ENCODE measurements around the gene IGSF8. TPM values are rescaled to one million over a fixed set of nuclear protein-coding genes. Genes with fewer than 3 reads are reported as not detected.
A peak's percentile ranks its signal among the peaks of the same experiment; 100 is the strongest.

Gene IGSF8
- total and polyA plus RNA-seq, 7 donors: 4.8 to 34.9 (median 11.3) TPM

DNA sequence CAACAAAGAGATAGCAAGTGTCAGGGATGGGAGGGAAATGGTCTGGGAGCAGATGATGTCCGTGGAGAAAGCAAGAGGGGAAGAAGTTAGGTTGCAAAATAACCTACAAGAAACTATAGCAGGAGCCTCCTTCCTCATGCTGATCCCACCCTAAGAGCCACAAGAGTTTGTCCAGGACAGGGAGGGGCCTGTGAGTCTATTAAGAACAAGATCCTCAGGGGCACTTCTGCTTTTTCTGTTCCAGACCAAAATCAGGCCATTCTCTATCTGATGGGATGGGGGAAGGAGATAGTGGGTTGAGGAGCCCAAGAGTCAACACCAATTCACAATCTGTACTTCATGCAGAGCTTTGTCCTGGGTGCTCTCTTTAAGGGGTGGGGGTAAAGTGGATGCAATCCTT lies 45.3 kb upstream of the IGSF8 start:
- Histone ChIP-seq H3K9me3 (no peaks in the 10 kb centered on the region), H3K27me3 (no peaks in the 10 kb centered on the region), H3K36me3 (peaks cover 8 to 47% (median 10%) of the 10 kb centered on the region in 4 donors), H3K4me3 (no peak overlapping the region), H3K27ac (no peak overlapping the region), H3K4me1 (no peaks in the 10 kb centered on the region)
- intact Hi-C loops (cut with DNase I): no loop called here
- 24 to 36% methylated on average over 1 of the region's 1 CpG for WGBS, 2 donors
- no peak for DNase-seq
- TF ChIP-seq, protein P1, sequence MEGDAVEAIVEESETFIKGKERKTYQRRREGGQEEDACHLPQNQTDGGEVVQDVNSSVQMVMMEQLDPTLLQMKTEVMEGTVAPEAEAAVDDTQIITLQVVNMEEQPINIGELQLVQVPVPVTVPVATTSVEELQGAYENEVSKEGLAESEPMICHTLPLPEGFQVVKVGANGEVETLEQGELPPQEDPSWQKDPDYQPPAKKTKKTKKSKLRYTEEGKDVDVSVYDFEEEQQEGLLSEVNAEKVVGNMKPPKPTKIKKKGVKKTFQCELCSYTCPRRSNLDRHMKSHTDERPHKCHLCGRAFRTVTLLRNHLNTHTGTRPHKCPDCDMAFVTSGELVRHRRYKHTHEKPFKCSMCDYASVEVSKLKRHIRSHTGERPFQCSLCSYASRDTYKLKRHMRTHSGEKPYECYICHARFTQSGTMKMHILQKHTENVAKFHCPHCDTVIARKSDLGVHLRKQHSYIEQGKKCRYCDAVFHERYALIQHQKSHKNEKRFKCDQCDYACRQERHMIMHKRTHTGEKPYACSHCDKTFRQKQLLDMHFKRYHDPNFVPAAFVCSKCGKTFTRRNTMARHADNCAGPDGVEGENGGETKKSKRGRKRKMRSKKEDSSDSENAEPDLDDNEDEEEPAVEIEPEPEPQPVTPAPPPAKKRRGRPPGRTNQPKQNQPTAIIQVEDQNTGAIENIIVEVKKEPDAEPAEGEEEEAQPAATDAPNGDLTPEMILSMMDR (IDR thresholded peaks at IDR 0.05): no peak
- TF ChIP-seq POLR2AphosphoS5 (IDR thresholded peaks at IDR 0.05) (no peak), POLR2A (IDR thresholded peaks at IDR 0.05) (no peak), EP300 (IDR thresholded peaks at IDR 0.05) (no peak)

DNA sequence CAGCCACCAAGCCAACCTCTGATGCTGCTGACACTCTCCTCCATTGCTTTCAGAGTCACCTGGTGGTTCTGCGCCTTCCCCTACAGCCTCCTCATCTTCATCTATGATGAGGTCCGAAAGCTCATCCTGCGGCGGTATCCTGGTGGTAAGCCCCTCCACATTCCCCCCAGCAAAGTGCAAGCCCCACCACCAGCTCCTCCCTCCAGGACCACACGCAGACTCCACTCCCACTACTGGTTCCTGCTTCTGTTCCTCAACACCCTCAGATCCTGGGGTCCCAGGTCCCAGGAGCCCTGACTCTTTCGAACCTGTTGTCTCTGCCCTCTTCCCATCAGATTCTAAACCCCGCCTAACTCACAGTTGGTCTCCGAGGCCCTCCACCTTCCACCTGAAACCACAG lies 41.4 kb upstream of the IGSF8 start:
- Histone ChIP-seq H3K9me3 (no peaks in the 10 kb centered on the region), H3K36me3 (peaks cover 17 to 84% (median 25%) of the 10 kb centered on the region in 4 donors), H3K4me1 (peaks cover 0 to 13% (median 3%) of the 10 kb centered on the region in 4 donors), H3K4me3 (no peak overlapping the region), H3K27me3 (no peaks in the 10 kb centered on the region), H3K27ac (no peak overlapping the region)
- 96% methylated on average over 8 of the region's 8 CpGs for WGBS, 2 donors
- TF ChIP-seq POLR2AphosphoS5 (IDR thresholded peaks at IDR 0.05): no peak
- TF ChIP-seq, protein P1 (IDR thresholded peaks at IDR 0.05): no peak
- TF ChIP-seq POLR2A (IDR thresholded peaks at IDR 0.05): no peak
- no peak for TF ChIP-seq EP300 (IDR thresholded peaks at IDR 0.05)
- DNase-seq: no peak
- intact Hi-C loops (cut with DNase I): no loop called here

DNA sequence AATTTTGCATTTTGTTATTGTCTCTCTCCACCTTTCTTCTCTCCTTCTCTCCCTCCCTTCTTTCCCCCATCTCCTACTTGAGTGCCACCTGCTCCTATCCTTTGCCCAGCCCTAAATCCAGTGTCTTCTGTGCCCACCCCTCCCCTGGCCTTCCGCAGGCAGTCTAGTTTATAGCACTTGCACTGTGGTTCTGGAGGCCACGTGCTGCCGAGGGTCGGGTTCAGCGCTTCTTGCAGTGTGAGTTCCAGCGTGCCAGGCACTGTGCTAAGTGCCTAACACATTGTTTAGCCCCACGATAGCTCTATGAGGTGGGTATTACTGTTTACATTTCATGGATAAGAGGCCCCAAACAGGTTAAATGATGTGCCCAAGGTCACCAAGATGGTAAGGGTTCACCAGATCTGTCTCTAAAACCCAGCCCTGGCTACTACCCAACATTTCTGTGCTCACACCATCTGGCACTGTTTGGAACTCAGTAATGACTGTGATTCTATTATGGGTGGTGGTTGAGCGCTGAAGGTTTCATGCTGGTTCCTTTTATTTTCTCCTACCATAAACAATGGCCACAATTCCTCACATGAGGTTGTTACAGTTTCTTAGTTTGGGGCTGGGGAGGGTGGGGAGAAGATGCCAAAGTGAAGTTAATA lies 38.9 kb upstream of the IGSF8 start:
- no peak for DNase-seq
- Histone ChIP-seq H3K9me3 (no peaks in the 10 kb centered on the region), H3K4me1 (peaks cover 0 to 16% (median 4%) of the 10 kb centered on the region in 4 donors), H3K36me3 (peaks cover 17 to 96% (median 25%) of the 10 kb centered on the region in 4 donors), H3K27me3 (no peaks in the 10 kb centered on the region), H3K27ac (peak overlapping the region; percentile 30 to 62 (median 46)), H3K4me3 (no peak overlapping the region)
- WGBS, 2 donors: 79 to 88% methylated on average over 8 of the region's 8 CpGs
- intact Hi-C loops (cut with DNase I): no loop called here
- TF ChIP-seq POLR2A (IDR thresholded peaks at IDR 0.05): no peak
- no peak for TF ChIP-seq POLR2AphosphoS5 (IDR thresholded peaks at IDR 0.05)
- TF ChIP-seq, protein P1 (IDR thresholded peaks at IDR 0.05): no peak

DNA sequence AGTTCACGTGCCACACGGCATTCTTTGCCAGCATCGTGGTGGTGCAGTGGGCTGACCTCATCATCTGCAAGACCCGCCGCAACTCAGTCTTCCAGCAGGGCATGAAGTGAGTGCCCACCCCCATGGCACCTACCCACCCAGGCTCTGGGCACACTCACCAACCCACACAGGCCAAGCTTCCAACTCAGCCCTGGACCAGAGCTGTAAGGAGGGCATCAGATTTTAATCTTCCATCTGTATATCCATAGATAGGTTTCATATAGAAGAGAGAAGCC lies 38.4 kb upstream of the IGSF8 start:
- WGBS, 2 donors: 94 to 95% methylated on average over 5 of the region's 5 CpGs
- peaks cover 0 to 20% (median 9%) of the 10 kb centered on the region in 4 donors for H3K4me1 ChIP-seq
- no peaks in the 10 kb centered on the region for H3K9me3 ChIP-seq
- H3K4me3 ChIP-seq: no peak overlapping the region
- intact Hi-C loops (cut with DNase I): no loop called here
- no peak for DNase-seq
- TF ChIP-seq, protein P1 (IDR thresholded peaks at IDR 0.05): no peak
- TF ChIP-seq POLR2AphosphoS5 (IDR thresholded peaks at IDR 0.05): no peak
- no peak for TF ChIP-seq POLR2A (IDR thresholded peaks at IDR 0.05)
- peaks cover 17 to 92% (median 25%) of the 10 kb centered on the region in 4 donors for H3K36me3 ChIP-seq
- no peaks in the 10 kb centered on the region for H3K27me3 ChIP-seq
- H3K27ac ChIP-seq: peak overlapping the region; percentile 30 to 62 (median 46)

Data from sigmoid colon (tissue), 7 donors.